ENCODE data around the gene TST.

The TST gene

DNA sequence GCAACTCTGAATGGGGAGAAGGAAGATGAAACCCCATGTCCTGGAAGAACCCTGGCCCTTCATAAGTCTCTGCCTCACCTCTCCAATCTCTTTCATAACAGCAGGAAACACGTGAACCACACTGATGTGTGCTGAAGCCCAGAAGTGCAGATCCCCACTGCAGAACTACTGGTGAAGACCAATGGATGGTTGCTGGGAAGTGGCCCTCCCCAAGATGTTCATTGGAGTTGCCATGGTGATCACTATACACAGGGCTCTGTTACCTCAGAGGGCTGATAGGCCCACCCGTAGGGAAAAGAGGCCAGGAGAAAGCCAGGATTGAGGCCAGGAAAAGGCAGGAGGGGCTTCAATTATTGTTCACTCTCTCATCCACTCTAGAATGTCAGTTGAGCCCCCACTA lies 11.6 kb downstream of the TST start:
- no peak for DNase-seq (ENCODE audit: low read depth)
- TF ChIP-seq, protein P1, sequence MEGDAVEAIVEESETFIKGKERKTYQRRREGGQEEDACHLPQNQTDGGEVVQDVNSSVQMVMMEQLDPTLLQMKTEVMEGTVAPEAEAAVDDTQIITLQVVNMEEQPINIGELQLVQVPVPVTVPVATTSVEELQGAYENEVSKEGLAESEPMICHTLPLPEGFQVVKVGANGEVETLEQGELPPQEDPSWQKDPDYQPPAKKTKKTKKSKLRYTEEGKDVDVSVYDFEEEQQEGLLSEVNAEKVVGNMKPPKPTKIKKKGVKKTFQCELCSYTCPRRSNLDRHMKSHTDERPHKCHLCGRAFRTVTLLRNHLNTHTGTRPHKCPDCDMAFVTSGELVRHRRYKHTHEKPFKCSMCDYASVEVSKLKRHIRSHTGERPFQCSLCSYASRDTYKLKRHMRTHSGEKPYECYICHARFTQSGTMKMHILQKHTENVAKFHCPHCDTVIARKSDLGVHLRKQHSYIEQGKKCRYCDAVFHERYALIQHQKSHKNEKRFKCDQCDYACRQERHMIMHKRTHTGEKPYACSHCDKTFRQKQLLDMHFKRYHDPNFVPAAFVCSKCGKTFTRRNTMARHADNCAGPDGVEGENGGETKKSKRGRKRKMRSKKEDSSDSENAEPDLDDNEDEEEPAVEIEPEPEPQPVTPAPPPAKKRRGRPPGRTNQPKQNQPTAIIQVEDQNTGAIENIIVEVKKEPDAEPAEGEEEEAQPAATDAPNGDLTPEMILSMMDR (IDR thresholded peaks at IDR 0.05; ENCODE audit: low read depth, low read length, missing control alignments): no peak
- H3K4me3 ChIP-seq (ENCODE audit: low read depth, low read length): no peak overlapping the region

DNA sequence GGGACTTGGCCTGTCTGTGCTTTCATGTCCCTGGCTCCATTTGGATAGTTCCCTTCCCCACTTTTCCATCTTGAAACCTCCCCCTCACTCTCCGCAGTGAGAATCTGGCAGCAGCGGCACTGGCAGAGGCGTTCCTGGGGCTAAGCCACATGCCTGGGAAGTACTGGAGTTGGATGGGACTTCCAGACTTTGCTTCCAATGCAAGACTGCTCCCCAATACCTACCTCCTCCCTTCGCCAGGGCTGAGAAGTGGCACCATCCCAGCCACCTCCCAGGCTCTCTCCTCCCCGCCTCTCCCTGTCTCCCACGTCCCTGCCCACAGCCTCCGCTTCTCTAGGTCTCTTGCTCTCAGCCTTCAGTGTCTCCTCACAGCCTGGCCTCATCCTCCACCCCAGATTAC lies 16.6 kb downstream of the TST start:
- TF ChIP-seq, protein P1 (IDR thresholded peaks at IDR 0.05; ENCODE audit: low read depth, low read length, missing control alignments): no peak

DNA sequence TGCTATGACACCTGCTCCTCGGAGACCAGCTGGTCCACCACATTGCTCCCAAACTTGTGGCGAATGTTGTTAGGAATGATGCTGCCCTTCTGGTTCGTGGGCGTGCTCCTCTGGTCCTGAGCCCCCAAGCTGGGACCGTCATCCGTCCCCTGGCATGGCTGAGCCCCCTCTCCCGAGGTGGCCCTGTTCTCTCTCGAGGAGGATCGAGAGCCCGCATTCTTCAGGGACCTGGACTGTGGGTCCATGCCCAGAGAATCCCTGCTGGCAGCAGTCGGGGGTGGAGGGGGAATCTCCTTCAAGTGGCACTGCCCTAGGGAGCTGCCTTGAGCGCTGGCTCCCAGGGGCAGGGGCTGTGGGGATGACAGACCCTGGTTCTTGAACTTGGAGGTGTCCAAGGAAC lies 17.4 kb downstream of the TST start:
- DNase-seq (ENCODE audit: low read depth): no peak
- no peak overlapping the region for H3K4me3 ChIP-seq (ENCODE audit: low read depth, low read length)
- TF ChIP-seq, protein P1 (IDR thresholded peaks at IDR 0.05; ENCODE audit: low read depth, low read length, missing control alignments): no peak

More for the DNA sequence above, 16.6 kb downstream of the TST start:
- DNase-seq (ENCODE audit: low read depth): no peak
- H3K4me3 ChIP-seq (ENCODE audit: low read depth, low read length): no peak overlapping the region

DNA sequence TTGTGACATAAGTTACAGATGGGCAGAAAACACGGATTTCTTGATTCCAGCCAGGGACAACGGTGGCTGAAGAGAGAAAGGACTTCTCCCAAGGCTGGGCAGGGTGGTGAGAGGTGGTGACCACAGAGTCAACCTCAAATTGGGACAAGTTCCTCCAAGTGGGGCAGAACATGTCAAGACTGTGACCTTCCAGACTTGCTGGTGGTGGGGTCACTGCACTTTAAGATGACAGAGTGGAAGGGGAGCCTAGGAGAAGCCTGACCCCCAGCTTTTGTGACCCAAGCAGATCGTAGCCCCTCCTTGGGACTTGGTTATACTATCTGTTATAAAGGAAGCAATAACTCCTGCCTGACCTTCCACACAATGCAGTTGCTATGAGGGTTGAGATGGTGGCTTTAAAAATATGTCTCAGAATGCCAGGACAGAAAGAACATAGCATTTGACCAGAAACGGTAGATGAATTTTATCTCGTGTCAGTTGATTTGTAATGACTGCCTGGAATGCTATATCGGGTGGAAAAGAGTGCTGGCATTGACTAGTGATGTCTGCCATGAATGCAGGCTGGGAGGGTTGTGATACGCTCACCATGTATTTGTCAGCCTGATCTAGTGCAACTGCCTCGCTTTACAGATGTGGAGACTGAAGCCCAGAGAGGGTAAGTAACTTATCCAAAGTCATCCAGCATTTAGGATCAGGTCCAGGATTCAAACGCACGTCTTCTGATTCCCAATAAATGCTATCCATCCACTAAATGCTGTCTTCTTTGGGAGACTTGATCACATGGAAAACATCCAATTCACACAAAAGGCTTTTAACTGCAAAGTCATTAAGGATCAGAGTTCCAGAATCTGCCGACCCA lies 18.3 kb downstream of the TST start:
- TF ChIP-seq, protein P1 (IDR thresholded peaks at IDR 0.05; ENCODE audit: low read depth, low read length, missing control alignments): no peak
- no peak overlapping the region for H3K4me3 ChIP-seq (ENCODE audit: low read depth, low read length)
- DNase-seq (ENCODE audit: low read depth): no peak

DNA sequence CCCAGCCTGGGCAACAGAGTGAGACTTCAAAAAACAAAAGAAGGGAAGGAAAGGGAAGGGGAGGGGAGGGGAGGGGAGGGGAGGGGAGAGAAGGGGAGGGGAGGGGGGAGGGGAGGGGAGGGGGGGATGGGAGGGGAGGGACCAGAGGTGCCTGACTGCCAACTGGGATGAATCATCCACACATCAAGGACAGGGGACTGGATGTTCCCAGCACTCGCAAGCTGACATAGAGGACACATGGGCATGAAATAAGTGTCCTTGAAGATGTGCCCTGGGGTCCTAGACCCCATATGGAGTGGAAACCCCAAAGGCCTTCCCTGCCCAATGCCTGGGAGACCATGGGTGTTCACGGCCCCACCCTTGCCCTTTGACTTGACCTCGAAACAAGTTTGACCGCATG lies 19.8 kb downstream of the TST start:
- TF ChIP-seq, protein P1 (IDR thresholded peaks at IDR 0.05; ENCODE audit: low read depth, low read length, missing control alignments): no peak
- no peak for DNase-seq (ENCODE audit: low read depth)
- H3K4me3 ChIP-seq (ENCODE audit: low read depth, low read length): no peak overlapping the region

DNA sequence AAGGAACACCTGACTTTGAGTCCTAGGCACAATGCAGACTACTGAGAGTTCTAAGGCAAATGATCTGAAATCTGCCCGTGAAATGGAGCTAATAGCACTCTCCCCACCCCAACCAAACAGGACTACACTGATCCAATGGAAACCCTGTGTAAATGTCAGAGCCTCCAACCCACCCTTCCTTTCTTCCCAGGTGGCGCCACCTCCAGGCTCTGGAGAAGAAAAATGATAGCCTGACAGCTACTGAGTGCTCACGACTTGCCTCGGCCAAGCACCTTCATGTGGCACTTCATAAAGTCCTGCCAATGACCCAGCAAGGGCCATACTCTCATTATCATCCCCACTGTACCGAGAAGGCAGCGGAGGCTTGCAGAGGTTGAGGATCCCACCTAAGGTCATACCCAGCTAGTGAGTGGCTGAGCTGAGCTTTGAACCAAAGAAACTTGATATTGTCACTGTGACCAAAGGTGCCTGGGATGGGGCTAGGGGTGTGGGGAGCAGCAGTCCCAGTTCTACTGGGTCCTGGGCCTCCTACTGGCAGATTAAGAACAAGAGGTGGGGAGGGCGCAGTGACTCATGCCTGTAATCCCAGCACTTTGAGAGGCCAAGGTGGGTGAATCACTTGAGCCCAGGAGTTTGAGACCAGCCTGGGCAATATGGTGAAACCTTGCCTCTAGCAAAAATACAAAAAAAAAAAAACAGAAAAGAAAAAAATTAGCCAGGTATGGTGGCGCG lies 20.5 kb downstream of the TST start:
- DNase-seq (ENCODE audit: low read depth): no peak
- TF ChIP-seq, protein P1 (IDR thresholded peaks at IDR 0.05; ENCODE audit: low read depth, low read length, missing control alignments): peak; percentile 32

More for the DNA sequence above, 20.5 kb downstream of the TST start:
- no peak overlapping the region for H3K4me3 ChIP-seq (ENCODE audit: low read depth, low read length)

All from GM12864 (cell line).